ACHN (cell line): Measurements from ENCODE around the gene SETD3.
A peak's percentile ranks its signal among the peaks of the same experiment; 100 is the strongest.

Experiments
- DNase-seq: peaks from one replicate; pipeline ENCODE4 v3.0.0-alpha.2; 2015
- in situ Hi-C: cut with HindIII; loops from 2 replicates; pipeline ENCODE4 v1.10.0; 2017; ENCODE audit warnings: low sequenced_read_pairs, low pct_ligation_motif_present, low pct_unique_long_range_greater_than_20kb

The SETD3 gene

DNA sequence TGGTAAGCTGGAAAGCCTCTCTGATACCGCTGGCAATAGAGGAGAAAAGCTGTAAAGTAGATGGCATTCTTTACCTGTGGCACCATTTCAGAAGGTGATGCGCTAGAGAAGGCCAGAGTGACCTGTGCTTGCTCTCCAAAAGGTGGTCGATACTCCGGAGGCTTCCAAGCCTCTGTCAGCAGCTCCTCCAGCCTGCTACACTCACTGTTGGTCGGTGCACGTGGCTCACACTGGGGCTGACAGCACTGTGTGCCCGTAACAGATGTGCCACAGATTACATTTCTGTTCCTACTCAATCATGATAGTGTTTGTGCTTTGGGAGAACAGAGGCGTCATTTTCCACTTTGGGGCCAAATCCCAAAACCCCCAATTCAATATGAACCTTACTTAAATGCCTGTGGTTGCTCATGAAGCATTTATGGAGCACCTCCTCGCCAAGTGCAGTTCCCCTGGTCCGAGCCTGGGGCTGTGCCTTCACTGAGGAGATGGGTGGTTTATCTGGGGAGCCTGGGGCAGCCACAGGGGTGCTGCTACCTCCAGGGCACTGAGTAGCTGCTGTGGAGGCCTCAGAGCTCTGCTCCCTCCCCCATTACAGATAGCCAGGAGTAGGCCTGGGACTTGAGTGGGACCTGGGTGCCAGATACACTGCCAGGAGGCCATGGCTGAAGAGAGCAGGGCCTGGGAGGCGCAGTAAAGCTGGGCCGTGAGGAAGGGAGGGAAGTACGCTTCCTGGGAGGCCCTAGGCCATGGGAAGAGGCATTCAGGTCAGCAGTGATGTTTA is 27.4 kb upstream of the SETD3 start:
- no peak for DNase-seq
- in situ Hi-C loops, result no loop called here

DNA sequence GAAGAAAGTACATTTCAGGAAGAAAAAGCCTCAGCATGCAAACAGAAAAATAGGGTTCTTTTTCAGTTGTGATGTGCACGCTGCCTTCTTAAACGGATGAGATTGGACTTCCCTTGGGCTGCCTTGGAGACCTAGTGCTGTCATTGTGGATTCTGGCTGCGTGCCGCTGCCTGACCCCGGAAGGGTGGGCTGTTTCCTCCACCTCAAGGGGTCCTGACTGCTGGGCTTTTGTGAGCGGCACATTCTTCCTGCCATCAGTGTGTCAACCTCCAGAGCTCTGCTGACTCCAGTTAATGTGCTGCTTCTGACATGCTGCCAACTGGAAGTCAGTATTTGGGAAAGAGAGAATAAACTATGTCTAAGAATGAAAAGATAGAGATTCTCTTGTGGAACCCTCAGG is 25.6 kb upstream of the SETD3 start:
- in situ Hi-C loops, result no loop called here
- DNase-seq, result no peak

DNA sequence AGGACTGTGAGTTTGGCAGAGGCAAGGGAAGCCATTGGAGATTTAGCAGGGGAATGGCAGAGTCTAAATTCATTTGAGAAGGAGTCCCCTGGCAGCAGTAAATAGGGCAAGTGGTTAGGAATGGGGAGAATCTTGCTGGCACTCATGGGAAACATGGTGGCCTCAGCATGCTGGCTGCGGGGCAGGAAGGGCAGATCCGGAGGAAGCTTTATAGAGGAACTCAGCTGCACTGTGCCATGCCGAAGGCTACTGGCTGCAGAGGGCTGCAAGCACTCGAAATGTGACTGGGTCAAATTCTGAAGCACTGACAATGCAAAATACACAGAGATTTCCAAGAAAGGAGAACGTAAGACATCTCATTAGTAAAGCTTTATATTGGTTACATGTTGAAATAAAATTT is 24.4 kb upstream of the SETD3 start:
- in situ Hi-C loops, result no loop called here
- no peak for DNase-seq

DNA sequence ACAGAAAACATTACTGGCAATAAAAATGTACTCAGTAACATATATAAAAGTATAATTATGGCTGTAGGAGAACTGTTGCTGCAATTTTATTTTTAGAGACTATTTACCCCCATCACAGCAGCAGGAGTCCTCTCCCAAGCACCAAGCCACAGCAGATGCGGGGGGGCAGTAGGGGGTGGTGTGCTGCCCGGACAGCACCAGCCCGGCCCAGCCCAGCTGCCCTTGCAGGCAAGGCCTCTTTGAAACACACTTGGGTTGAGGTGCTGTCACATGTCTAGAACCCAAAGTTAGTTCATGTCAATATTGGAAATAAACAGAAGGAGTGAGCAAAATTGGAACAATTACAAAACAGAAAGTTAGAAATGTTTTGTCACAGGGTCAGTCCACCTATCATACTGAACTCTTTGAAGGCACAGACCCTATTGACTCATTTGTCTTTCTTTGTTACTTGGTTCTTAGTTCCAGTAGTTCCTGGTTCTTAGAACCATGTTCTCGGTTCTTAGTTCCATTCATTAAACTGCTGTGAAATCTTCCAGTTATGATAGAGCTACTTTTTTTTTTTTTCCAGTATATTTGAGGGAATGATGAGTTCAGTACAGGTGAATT is 23.3 kb upstream of the SETD3 start:
- DNase-seq, result no peak
- in situ Hi-C loops, result no loop called here

DNA sequence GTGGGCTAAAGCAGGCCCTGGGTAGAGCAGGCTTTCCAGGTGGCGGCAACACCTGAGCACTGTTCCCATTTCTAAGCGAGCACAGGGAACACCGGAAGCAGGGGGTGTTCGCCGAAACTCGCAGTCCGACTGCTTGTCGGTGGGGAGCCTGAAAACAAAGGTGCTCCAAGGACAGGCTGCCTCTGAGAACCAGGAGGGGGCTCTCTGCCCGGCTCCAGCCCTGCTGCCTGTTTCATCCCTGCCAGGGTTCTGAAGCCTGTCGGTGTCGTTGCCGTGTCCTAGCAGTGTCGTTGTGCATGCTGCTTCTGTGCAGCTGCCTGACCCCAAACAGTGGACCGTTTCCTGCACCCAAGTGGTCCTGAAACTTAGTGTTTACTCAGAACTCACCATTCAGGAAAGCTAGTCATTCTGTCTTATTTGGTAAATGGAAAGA is 22.3 kb upstream of the SETD3 start:
- DNase-seq, result no peak
- in situ Hi-C loops, result no loop called here

DNA sequence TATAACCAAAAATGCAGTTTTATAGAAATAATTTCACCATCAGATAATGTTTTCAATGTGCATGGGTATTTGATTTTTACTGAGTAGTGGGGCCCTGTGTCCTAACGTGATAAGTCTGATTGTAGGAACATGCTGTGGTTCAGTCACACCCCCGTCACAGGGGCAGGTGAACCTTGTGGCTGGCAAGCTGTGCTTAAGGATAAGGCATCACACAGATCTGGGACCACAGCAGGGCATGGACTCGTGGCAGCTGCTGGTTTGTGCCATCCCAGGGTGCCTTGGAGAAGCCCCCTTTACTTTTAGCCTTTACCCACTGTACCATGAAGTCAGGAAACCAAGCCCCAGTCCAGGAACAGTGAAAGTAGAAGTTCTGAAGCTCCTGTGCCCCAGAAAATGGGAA is 17.2 kb upstream of the SETD3 start:
- DNase-seq, result no peak
- in situ Hi-C loops, result no loop called here

DNA sequence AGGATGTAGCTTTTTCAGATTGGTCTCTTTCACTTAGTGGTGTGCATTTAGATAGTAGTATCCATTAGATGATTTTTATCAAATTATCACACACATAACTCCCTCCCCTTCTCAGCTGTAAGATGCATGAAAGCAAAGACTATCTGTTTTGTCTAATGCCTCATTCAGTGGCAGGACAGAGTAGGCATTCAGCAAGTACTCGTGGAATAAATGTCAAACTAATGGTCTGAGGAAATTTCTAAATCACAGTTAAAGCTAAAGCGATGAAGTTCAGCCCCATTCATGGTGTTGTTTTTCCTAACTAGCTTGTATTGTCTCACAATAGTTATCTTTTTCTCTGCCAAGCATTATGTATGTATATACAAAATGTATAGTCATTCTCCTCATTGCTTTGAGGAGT is 16.7 kb upstream of the SETD3 start:
- no peak for DNase-seq
- in situ Hi-C loops, result no loop called here

DNA sequence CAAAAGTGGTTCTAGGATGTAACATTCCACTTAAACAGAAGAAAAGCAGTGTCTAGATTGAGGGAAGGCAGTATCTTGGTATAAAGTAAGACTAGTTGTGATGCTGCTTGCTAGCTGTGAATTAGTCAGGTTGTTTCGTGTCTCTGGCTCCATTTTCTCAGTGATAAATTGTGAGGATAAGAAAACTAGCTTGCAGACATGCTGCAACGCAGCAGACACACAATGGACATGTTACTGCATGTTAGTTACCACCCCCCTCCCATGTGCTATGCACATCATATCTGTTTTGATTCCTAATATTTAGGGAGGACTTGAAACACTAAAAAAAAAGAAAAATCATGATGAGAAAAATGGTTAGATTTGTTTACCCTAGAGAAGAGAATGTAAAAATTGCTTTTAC is 3.4 kb upstream of the SETD3 start:
- no peak for DNase-seq
- in situ Hi-C loops, result no loop called here

DNA sequence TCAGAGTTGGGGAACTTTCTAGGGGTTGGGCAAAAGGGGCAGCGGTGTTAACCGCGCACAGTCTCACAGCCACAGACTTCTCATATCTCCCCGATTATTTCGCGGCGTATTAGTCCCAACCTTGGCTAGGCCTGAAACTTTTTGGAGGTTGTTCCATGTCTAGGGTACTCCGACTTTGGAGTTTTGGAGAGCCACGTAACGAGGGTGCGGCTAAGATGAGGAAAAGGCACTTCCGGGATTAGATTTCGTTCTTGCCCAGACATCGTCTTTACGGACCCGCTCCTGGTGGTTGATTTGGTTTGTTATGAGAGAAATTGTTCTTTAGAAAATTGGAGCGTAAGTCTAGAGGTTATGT is 1.1 kb upstream of the SETD3 start:
- in situ Hi-C loops, result no loop called here
- DNase-seq, result peak; percentile 45

DNA sequence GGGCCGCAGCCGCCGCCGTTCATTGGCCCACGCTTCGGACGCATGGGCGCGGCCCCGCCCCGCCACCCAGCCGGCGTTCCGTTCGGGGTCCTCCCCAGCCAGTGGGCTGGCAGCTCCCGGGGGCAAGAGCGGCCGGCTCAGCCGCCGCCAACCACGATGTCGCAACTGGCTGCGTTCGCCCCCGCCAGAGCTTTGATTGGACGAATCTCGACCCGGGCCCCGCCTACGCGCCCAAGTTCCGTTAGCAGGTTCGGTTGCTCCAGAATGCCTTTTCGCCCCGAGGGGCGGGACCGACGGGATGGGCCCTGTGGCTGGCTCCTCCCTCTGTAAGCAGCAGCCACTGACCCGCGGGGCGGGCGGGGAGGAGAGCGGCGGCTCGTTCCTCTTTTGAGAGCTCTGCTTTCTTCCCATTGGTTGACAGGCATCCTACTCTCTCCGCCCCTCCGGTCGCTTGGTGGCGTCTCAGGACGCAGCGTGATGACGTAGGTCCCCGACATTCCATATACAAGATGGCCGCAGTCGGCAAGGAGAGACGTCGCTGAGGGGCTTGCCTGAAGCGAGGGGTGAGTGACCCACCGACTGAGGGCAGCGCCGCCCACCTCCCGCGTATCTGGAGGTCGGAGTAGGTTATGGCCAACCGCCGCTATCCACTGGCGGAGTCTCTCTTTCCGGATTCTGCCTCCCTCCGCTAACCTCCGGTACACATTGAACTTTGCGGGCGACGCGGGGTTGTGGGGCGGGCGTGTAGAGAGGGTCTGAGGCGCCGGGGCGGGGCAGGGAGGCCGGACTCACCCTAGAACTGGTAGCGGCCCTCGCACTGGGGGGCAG is 472 bp upstream of the SETD3 start, which contains the start of gene CCNK:
Gene CCNK, plus strand, starts transcription at position 493 of the 828 bp plus-strand sequence. CDS start 11,269 bp downstream, outside the sequence.
- DNase-seq, result peak; percentile 98

DNA sequence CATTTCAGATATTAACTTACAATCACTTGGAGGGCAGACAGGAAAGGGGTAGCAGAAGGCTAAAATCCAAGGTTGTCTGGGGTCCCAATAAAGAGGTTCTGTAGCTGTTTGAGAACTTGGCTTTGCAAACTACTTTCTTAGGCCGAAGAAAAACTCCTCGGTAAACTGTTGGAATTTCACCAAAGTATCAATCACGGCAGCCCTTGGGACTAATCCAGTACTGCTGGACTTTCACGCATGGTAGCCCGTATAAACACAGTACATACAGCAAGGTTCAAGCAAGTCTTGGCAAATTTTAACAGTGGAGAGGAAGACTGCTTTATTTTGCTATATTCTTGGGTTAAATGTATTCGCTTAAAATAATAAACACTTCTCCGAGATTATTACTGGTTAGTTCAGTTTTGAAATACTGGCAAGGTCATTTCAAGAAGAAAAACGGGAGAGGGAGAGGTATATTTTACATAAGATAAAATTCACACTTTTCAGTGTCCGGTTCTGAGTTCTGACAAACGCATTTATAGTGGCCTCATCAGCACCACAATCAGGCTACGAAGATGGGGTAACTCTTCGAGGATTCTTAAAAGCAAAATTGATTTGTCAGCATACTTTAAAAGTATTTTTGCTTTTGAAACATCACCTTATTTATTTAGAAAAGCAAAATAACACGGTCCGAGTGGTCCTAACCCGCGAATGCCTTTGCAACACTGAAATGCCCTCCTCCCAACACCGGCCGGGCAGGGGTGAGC is 1.3 kb downstream of the SETD3 start:
- peak; percentile 22 for DNase-seq
- in situ Hi-C loops, result no loop called here

More for the DNA sequence above, 472 bp upstream of the SETD3 start, which contains the start of gene CCNK:
- in situ Hi-C loops, result no loop called here

DNA sequence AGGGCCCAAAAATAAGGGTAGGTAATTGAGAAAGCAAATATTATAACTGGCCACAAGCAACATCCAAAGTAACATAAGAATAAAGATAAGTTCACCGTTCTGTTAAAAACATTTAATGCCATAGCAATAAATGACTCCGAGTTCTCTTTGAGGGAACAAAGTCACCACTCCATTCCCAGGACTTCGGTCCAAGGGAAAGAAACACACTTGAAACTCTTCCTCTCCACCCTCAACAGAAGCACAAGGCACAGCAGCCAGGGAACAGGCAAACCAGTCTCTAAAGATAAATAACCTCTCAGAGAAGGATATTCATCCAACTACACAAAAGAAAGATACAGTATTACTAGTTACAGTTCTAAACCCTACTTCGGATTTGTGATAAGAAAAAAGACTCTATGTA is 2.5 kb downstream of the SETD3 start:
- DNase-seq, result no peak
- in situ Hi-C loops, result no loop called here

DNA sequence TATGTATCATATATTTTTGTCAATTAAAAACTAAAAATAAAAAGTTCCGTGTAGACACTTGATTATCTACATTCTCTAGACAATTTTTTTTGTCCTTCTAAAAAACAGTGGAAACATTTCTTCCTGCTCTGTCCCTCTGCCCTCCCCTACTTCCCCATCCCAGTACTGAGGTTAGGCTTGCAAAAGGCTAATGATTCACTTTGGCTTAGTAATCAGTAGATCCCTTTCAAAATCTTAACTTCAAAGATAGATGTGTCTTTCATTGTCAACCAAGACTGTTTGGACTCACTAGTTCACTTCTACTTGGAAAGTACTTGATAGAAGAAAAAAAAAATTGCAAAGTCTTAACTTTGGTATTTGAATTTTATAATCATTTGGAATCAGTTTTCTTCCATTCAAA is 3.8 kb downstream of the SETD3 start:
- DNase-seq, result peak; percentile 52
- in situ Hi-C loops, result no loop called here

DNA sequence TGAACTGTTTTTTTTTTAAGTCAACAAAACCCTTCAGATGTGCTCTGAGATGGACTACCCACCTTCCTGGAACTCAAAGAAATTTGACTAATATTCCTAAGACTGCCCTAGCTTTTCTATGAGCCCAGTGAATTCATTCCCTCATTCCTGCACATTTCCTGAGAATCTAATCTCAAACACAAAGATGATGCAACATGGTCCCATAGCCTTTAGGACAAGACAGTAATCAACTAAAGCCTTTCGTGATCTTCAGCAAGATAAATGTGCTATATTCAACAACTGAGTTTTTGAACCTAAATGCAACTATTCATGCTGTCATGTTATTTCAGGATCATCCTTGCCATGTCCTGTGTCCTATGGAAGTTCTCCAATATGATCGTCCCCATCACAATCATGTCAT is 5.0 kb downstream of the SETD3 start:
- no peak for DNase-seq
- in situ Hi-C loops, result no loop called here

DNA sequence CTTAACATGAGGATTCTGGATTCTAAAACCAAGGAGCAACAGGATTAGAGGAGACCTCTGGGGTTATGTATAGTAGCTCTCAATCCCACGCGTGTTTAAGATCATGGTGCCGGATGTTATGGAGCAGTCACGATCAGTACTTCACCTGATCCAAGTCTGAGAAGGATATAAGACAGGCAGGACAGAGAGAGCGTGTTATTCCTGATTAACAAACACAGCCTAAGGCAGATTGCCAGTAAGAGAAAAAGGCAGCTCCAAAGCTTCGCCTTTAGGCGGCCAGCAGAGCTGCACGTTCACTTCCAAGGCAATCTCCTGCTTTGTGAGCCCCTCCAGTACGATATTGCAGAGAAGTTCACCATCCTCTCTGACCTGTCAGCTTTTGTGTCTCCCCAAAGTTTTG is 5.5 kb downstream of the SETD3 start:
- DNase-seq, result no peak
- in situ Hi-C loops, result no loop called here

DNA sequence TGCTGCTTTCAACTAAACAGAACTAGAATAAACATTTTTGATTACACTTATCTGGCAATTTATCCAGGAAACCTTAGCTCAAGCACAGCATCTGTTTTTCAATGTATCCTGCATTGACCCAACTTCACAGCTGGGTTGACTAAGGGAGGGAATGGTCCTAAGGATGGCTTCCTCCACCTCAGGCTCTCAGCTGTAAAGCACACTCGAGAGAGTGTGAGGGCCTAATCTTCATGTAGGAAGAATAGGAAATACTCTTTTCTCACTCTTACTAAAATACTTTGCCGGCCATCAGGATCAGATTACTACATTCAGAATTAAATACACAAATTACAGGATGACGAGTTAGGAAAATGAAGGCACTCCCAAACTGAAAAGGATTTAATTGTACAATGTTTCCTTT is 7.2 kb downstream of the SETD3 start:
- no peak for DNase-seq
- in situ Hi-C loops, result no loop called here

DNA sequence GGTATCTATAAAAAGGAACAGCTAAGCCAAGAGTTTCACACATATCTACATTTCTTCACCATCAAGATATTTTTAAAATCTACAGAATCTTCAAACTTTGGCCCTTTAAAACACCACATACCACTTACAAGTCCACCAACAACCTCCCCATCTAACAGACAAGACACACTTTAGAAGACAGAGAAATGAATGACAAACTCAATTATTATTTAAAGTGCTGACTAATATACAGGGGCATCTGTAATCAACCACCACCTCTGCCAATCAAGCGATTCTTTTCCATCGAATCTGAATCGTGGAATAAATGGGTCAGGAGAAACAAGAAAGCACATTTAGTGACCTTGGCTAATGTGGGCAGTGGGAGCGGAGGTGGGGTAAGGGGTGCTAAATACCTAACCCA is 7.7 kb downstream of the SETD3 start:
- in situ Hi-C loops, result no loop called here
- DNase-seq, result no peak

DNA sequence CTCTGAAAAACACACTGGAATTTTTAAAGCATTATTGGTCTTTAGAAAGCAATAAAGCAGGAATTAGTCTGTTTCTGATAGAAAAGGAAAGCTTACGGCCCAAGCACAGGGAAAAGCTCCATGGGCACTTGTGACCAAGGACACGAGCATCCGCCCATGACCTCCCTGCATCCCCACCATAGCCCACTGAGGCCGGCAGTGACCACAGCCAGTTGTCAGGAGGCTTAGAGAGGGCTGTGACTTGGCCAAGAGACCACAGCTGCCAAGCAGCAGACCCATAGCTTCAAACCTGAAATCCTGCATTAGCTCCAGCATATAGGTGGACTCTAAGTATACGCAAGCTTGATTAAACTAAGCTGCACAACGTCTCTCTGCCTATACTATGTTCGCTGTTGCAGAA is 8.9 kb downstream of the SETD3 start:
- in situ Hi-C loops, result no loop called here
- DNase-seq, result no peak
